T-cell (primary cell): ENCODE results near the gene DNMT3L. TPM values are rescaled to one million over a fixed set of nuclear protein-coding genes. Genes with fewer than 3 reads are reported as not detected.

Experiments used
- ATAC-seq, 4 experiments: fragments of 200-7000 bp in 3 of 4; fragments of 150-1000 bp in 1 of 4; cut with Tn5 transposase; replicated peaks in 1 of 4; 1 replicate in 3 of 4; 2 replicates in 1 of 4; pipeline ENCODE4 v1.10.0; 2021; ENCODE audit warnings: moderate library complexity in 3 of 4, mild to moderate bottlenecking in 2 of 4, moderate number of reproducible peaks in 1 of 4
- CTCF ChIA-PET, 2 donors: fragments of 300-600 bp; sonication (Branson Sonifier 250); formaldehyde crosslinking; loops; one replicate each; lab custom pipeline; 2022; ENCODE audit warnings: antibody characterized with exemption in 2 of 2; lab: Charles Lee
- POLR2A ChIA-PET, 2 donors: fragments of 300-600 bp; sonication (Branson Sonifier 250); formaldehyde crosslinking; loops; one replicate each; lab custom pipeline; 2022; ENCODE audit warnings: antibody characterized with exemption in 2 of 2; lab: Charles Lee
- DNase-seq, 35 experiments: peaks; one replicate each; pipeline versions ENCODE4 v3.0.0 to v3.0.0-alpha.2; 2013 to 2023
- H3K27ac ChIP-seq: one replicate; pipeline ENCODE4 v1.5.1; 2013; ENCODE audit warnings: low read length
- H3K27me3 ChIP-seq, 2 experiments: replicated peaks in 1 of 2; 1 replicate in 1 of 2; 2 replicates in 1 of 2; pipeline versions ENCODE4 v1.6.1 to v1.7.0; 2013; ENCODE audit warnings: low read length in 1 of 2, mixed read lengths in 1 of 2; ENCODE audit not compliant: control insufficient read depth in 2 of 2, insufficient read depth in 2 of 2; ENCODE audit errors: extremely low read depth in 1 of 2
- H3K36me3 ChIP-seq, 2 donors: 1 replicate in 1 of 2; 2 replicates in 1 of 2; pipeline versions ENCODE4 v1.6.1 to v1.7.0; 2013; ENCODE audit warnings: low read length in 1 of 2; ENCODE audit not compliant: control insufficient read depth in 2 of 2, insufficient read depth in 1 of 2; ENCODE audit errors: extremely low read depth in 1 of 2
- H3K4me1 ChIP-seq, 2 experiments: 1 replicate in 1 of 2; 2 replicates in 1 of 2; pipeline versions ENCODE4 v1.6.1 to v1.7.0; 2013; ENCODE audit warnings: low read length in 2 of 2, mixed read lengths in 1 of 2; ENCODE audit not compliant: insufficient read depth in 2 of 2, control insufficient read depth in 1 of 2; ENCODE audit errors: extremely low read depth in 1 of 2
- H3K4me3 ChIP-seq, 2 donors: 1 replicate in 1 of 2; 2 replicates in 1 of 2; pipeline versions ENCODE4 v1.5.1 to v1.7.0; 2013; ENCODE audit warnings: mild to moderate bottlenecking in 2 of 2, low read length in 1 of 2, moderate library complexity in 1 of 2; ENCODE audit not compliant: control insufficient read depth in 1 of 2; ENCODE audit errors: extremely low read depth in 1 of 2
- H3K9me3 ChIP-seq: 2 replicates; pipeline ENCODE4 v1.7.0; 2013
- H3K27ac Mint-ChIP-seq, 2 donors: one replicate each; pipeline ENCODE4 v1.8.0; 2020 to 2021; ENCODE audit warnings: mild to moderate bottlenecking in 2 of 2, mixed read lengths in 2 of 2
- H3K27me3 Mint-ChIP-seq, 2 donors: one replicate each; pipeline ENCODE4 v1.8.0; 2021 to 2022; ENCODE audit warnings: mixed read lengths in 2 of 2
- H3K36me3 Mint-ChIP-seq: one replicate; pipeline ENCODE4 v1.8.0; 2021; ENCODE audit warnings: mixed read lengths
- H3K4me1 Mint-ChIP-seq, 3 donors: one replicate each; pipeline ENCODE4 v1.8.0; 2020 to 2022; ENCODE audit warnings: mixed read lengths in 3 of 3, mild to moderate bottlenecking in 1 of 3
- H3K4me3 Mint-ChIP-seq, 3 donors: one replicate each; pipeline ENCODE4 v1.8.0; 2020 to 2022; ENCODE audit warnings: mild to moderate bottlenecking in 3 of 3, mixed read lengths in 3 of 3, moderate library complexity in 3 of 3
- H3K9me3 Mint-ChIP-seq, 3 donors: one replicate each; pipeline ENCODE4 v1.8.0; 2020 to 2022; ENCODE audit warnings: mixed read lengths in 3 of 3
- WGBS: methylation state at CpG from one replicate; pipeline ENCODE4 v1.1.5; 2013; ENCODE audit warnings: missing lambda C conversion rate; ENCODE audit not compliant: insufficient coverage; 5-methylcytosine and 5-hydroxymethylcytosine counted together
- total RNA-seq, 35 experiments: library from RNA in 6 of 35; stranded (reverse) in 6 of 35; fragments of 120-200 nt in 1 of 35; gene quantifications; one replicate each; pipeline versions ENCODE4 v1.2.1 to v1.2.4 and lab custom pipeline; 2013 to 2026

Gene DNMT3L
- total RNA-seq, 5 donors from 2014 or later (not counting 1 experiment from before 2014, with no cell fraction given) = not detected

- H3K36me3 ChIP-seq = no peaks in the 10 kb centered on the region
- H3K4me3 Mint-ChIP-seq = peak overlapping the region in 1 of 3 donors; percentile 12
- DNase-seq = no peak
- no peak overlapping the region for H3K27ac ChIP-seq
- ATAC-seq = no peak
- 80% methylated on average over 17 of the region's 25 CpGs for WGBS
- H3K9me3 Mint-ChIP-seq = no peaks in the 10 kb centered on the region
- H3K27me3 Mint-ChIP-seq = peaks cover 0 to 8% of the 10 kb centered on the region in 2 donors
- peaks cover 12 to 23% (median 14%) of the 10 kb centered on the region in 3 donors for H3K4me1 Mint-ChIP-seq
- no peaks in the 10 kb centered on the region for H3K9me3 ChIP-seq
- peak overlapping the region in 1 of 2 donors; percentile 6 for H3K4me3 ChIP-seq
- ChIA-PET CTCF (no interaction called here), POLR2A (no interaction called here)
- H3K4me1 ChIP-seq = peaks cover 3 to 52% of the 10 kb centered on the region in 2 experiments
- no peaks in the 10 kb centered on the region for H3K36me3 Mint-ChIP-seq
- H3K27me3 ChIP-seq = peaks cover 0 to 22% of the 10 kb centered on the region in 2 experiments
- no peak overlapping the region for H3K27ac Mint-ChIP-seq
Observed at GRCh38 chr21:44291936-44292811, 30.5 kb upstream of the DNMT3L start.

GRCh38 chr21:44291078-44291935 is 29.6 kb upstream of the DNMT3L start:
- ChIA-PET CTCF (no interaction called here), POLR2A (no interaction called here)
- Histone ChIP-seq H3K4me1 (peaks cover 3 to 47% of the 10 kb centered on the region in 2 experiments), H3K9me3 (no peaks in the 10 kb centered on the region), H3K27me3 (peaks cover 0 to 30% of the 10 kb centered on the region in 2 experiments), H3K4me3 (no peak overlapping the region), H3K27ac (no peak overlapping the region), H3K36me3 (no peaks in the 10 kb centered on the region)
- Mint-ChIP-seq H3K27me3 (peaks cover 0 to 8% of the 10 kb centered on the region in 2 donors), H3K4me3 (peak overlapping the region in 1 of 3 donors; percentile 47), H3K36me3 (no peaks in the 10 kb centered on the region), H3K27ac (no peak overlapping the region), H3K4me1 (peaks cover 12 to 23% (median 14%) of the 10 kb centered on the region in 3 donors), H3K9me3 (no peaks in the 10 kb centered on the region)
- 81% methylated on average over 24 of the region's 33 CpGs for WGBS
- no peak for ATAC-seq
- no peak for DNase-seq

GRCh38 chr21:44290327-44291077 is 28.8 kb upstream of the DNMT3L start:
- H3K27ac ChIP-seq = no peak overlapping the region
- peak overlapping the region in 1 of 2 donors; percentile 36 for H3K27ac Mint-ChIP-seq
- H3K4me1 Mint-ChIP-seq = peaks cover 10 to 21% (median 12%) of the 10 kb centered on the region in 3 donors
- H3K4me1 ChIP-seq = peaks cover 3 to 39% of the 10 kb centered on the region in 2 experiments
- ATAC-seq (no peak), DNase-seq (no peak)
- no peaks in the 10 kb centered on the region for H3K9me3 ChIP-seq
- H3K36me3 ChIP-seq = no peaks in the 10 kb centered on the region
- WGBS = 85% methylated on average over 15 of the region's 16 CpGs
- no peak overlapping the region for H3K4me3 ChIP-seq
- ChIA-PET CTCF (interaction anchor here in 1 of 2 donors (0.7 kb wide), 1 partner anchor 289 kb away, joined by 4 read pairs; no protein-coding TSS in a partner anchor), POLR2A (no interaction called here)
- no peaks in the 10 kb centered on the region for H3K36me3 Mint-ChIP-seq
- H3K4me3 Mint-ChIP-seq = peak overlapping the region in 1 of 3 donors; percentile 47
- peaks cover 0 to 33% of the 10 kb centered on the region in 2 experiments for H3K27me3 ChIP-seq
- peaks cover 0 to 8% of the 10 kb centered on the region in 2 donors for H3K27me3 Mint-ChIP-seq
- no peaks in the 10 kb centered on the region for H3K9me3 Mint-ChIP-seq

DNA sequence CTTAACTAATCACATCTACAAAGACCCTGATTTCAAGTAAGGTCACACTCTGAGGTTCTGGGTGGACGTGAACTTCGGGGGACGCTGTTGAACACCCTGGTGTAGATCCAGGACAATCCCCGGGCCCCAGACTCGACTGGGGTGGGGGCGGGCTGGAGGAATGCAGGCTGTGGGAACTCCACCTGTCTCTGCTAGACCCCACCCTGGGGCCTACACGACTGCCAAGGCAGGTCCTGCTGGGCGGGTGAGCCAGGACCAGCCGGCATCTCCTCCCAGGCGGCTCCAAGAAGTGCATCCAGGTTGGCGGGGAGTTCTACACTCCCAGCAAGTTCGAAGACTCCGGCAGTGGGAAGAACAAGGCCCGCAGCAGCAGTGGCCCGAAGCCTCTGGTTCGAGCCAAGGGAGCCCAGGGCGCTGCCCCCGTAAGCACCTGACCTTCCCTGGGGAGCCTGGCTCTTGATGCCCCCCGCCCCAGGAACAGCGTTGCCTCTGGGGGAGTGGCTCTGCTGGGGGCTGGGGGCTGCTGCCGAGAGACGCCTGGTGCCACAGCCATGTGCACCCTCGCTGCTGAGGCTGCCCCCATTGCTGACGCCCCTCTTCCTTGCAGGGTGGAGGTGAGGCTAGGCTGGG is 27.8 kb upstream of the DNMT3L start:
- no peak for ATAC-seq
- Mint-ChIP-seq H3K4me1 (peaks cover 6 to 14% (median 6%) of the 10 kb centered on the region in 3 donors), H3K4me3 (no peak overlapping the region), H3K36me3 (no peaks in the 10 kb centered on the region), H3K27ac (no peak overlapping the region), H3K27me3 (peaks cover 0 to 8% of the 10 kb centered on the region in 2 donors), H3K9me3 (no peaks in the 10 kb centered on the region)
- no peak for DNase-seq
- 89% methylated on average over 20 of the region's 24 CpGs for WGBS
- Histone ChIP-seq H3K27me3 (peaks cover 0 to 38% of the 10 kb centered on the region in 2 experiments), H3K27ac (no peak overlapping the region), H3K9me3 (no peaks in the 10 kb centered on the region), H3K4me1 (peaks cover 3 to 29% of the 10 kb centered on the region in 2 experiments), H3K4me3 (no peak overlapping the region), H3K36me3 (no peaks in the 10 kb centered on the region)
- ChIA-PET CTCF (interaction anchor here in 1 of 2 donors (0.7 kb wide), 1 partner anchor 288 kb away, joined by 4 read pairs; no protein-coding TSS in a partner anchor), POLR2A (no interaction called here)

GRCh38 chr21:44288251-44289110 is 26.8 kb upstream of the DNMT3L start:
- H3K4me3 ChIP-seq = no peak overlapping the region
- DNase-seq (no peak), ATAC-seq (no peak)
- H3K9me3 ChIP-seq = no peaks in the 10 kb centered on the region
- peaks cover 4 to 10% (median 10%) of the 10 kb centered on the region in 3 donors for H3K4me1 Mint-ChIP-seq
- no peaks in the 10 kb centered on the region for H3K9me3 Mint-ChIP-seq
- 92% methylated on average over 18 of the region's 23 CpGs for WGBS
- H3K27ac ChIP-seq = no peak overlapping the region
- no peaks in the 10 kb centered on the region for H3K36me3 Mint-ChIP-seq
- no peak overlapping the region for H3K27ac Mint-ChIP-seq
- H3K27me3 ChIP-seq = peaks cover 0 to 38% of the 10 kb centered on the region in 2 experiments
- peaks cover 3 to 20% of the 10 kb centered on the region in 2 experiments for H3K4me1 ChIP-seq
- ChIA-PET CTCF (no interaction called here), POLR2A (no interaction called here)
- no peaks in the 10 kb centered on the region for H3K36me3 ChIP-seq
- H3K27me3 Mint-ChIP-seq = peaks cover 0 to 8% of the 10 kb centered on the region in 2 donors
- no peak overlapping the region for H3K4me3 Mint-ChIP-seq
